ENCODE measurements around the gene NR2E1. TPM values are rescaled to one million over a fixed set of nuclear protein-coding genes. Genes with fewer than 3 reads are reported as not detected.

The NR2E1 gene
- total and polyA plus RNA-seq, 2 of the 13 experiments (the other 11 are each of a cell fraction or from before 2014, with no cell fraction given) = not detected

- Histone ChIP-seq H3K9ac (ENCODE audit: insufficient read depth, low read depth, low read length) (no peak overlapping the region), H3K27me3 (ENCODE audit: control insufficient read depth in 1 of 2, insufficient read depth in 2 of 2, low read length in 2 of 2) (peaks cover 0 to 2% of the 10 kb centered on the region in 2 experiments; a peak in 2 of 5 replicates), H3K27ac (ENCODE audit: extremely low read length, insufficient read depth, low read length) (no peak overlapping the region), H3K9me3 (ENCODE audit: low read length) (no peaks in the 10 kb centered on the region), H3K4me3 (replicated peaks in 1 of 3; ENCODE audit: insufficient read depth in 1 of 3, low read depth in 2 of 3, low read length in 3 of 3) (no peak overlapping the region), H4K20me1 (ENCODE audit: insufficient read depth, low read length) (no peaks in the 10 kb centered on the region), H3K36me3 (replicated peaks in 1 of 2; ENCODE audit: control insufficient read depth in 1 of 2, insufficient read depth in 2 of 2, low read length in 2 of 2) (no peaks in the 10 kb centered on the region), H3K4me2 (ENCODE audit: low read depth, low read length) (no peak overlapping the region), H3K4me1 (ENCODE audit: insufficient read depth, low read length) (no peaks in the 10 kb centered on the region), H2AFZ (ENCODE audit: low read length) (no peak overlapping the region), H3K79me2 (ENCODE audit: insufficient read depth, low read length) (no peaks in the 10 kb centered on the region)
- in situ Hi-C loops (cut with HindIII; ENCODE audit: extremely low pct_ligation_motif_present, low pct_unique_long_range_greater_than_20kb) (no loop called here), intact Hi-C loops (cut with micrococcal nuclease; ENCODE audit: unreplicated experiment) (no loop called here)
- DNase-seq (ENCODE audit: low spot score) (no peak), ATAC-seq (no peak), FAIRE-seq (no peak)
- BruUV-seq (replicated peaks) = no TSS peak
- ChIA-PET CTCF (ENCODE audit: low intra/inter-chr PET ratio, low total read pairs) (no interaction called here), POLR2A (no interaction called here)
- no peak for TF ChIP-seq ZFX (CRISPR knock-in tag; IDR thresholded peaks at IDR 0.05; ENCODE audit: low read depth)
- TF ChIP-seq ZNF512B (CRISPR knock-in tag; IDR thresholded peaks at IDR 0.05; ENCODE audit: borderline replicate concordance) = no peak
- TF ChIP-seq ZBTB37 (CRISPR knock-in tag; IDR thresholded peaks at IDR 0.05) = no peak
- TF ChIP-seq GRHL1 (CRISPR knock-in tag; conservative IDR thresholded peaks at IDR 0.05) = no peak
- TF ChIP-seq NFIB (CRISPR knock-in tag; IDR thresholded peaks at IDR 0.05; ENCODE audit: borderline replicate concordance) = no peak
- no peak for TF ChIP-seq SMYD3 (CRISPR knock-in tag; IDR thresholded peaks at IDR 0.05)
- no peak for TF ChIP-seq ZNF878 (CRISPR knock-in tag; IDR thresholded peaks at IDR 0.05)
- no peak for TF ChIP-seq ZNF691 (CRISPR knock-in tag; IDR thresholded peaks at IDR 0.05; ENCODE audit: borderline replicate concordance, low read depth)
- no peak for TF ChIP-seq ZNF616 (CRISPR knock-in tag; IDR thresholded peaks at IDR 0.05; ENCODE audit: low read depth)
- no peak for TF ChIP-seq HIC2 (CRISPR knock-in tag; IDR thresholded peaks at IDR 0.05; ENCODE audit: low read depth)
- TF ChIP-seq RBAK (CRISPR knock-in tag; IDR thresholded peaks at IDR 0.05) = no peak
- no peak for TF ChIP-seq ZNF282 (IDR thresholded peaks at IDR 0.05; ENCODE audit: partially characterized antibody)
- TF ChIP-seq GATAD1 (CRISPR knock-in tag; IDR thresholded peaks at IDR 0.05) = no peak
- TF ChIP-seq ZNF317 (CRISPR knock-in tag; IDR thresholded peaks at IDR 0.05) = no peak
- TF ChIP-seq MIXL1 (CRISPR knock-in tag; IDR thresholded peaks at IDR 0.05) = no peak
- 83% methylated on average over 1 of the region's 2 CpGs for WGBS (ENCODE audit: low lambda C conversion rate)
Measured at GRCh38 chr6:108186226-108186625, 20.4 kb downstream of the NR2E1 start.
